ENCODE results near the gene ADIPOR2. TPM values are rescaled to one million over a fixed set of nuclear protein-coding genes. Genes with fewer than 3 reads are reported as not detected.

Gene ADIPOR2
- total and polyA plus RNA-seq, 10 of the 15 experiments (the other 5 are each of a cell fraction or from before 2014, with no cell fraction given), result 8.6 to 65.0 (median 38.0) TPM

DNA sequence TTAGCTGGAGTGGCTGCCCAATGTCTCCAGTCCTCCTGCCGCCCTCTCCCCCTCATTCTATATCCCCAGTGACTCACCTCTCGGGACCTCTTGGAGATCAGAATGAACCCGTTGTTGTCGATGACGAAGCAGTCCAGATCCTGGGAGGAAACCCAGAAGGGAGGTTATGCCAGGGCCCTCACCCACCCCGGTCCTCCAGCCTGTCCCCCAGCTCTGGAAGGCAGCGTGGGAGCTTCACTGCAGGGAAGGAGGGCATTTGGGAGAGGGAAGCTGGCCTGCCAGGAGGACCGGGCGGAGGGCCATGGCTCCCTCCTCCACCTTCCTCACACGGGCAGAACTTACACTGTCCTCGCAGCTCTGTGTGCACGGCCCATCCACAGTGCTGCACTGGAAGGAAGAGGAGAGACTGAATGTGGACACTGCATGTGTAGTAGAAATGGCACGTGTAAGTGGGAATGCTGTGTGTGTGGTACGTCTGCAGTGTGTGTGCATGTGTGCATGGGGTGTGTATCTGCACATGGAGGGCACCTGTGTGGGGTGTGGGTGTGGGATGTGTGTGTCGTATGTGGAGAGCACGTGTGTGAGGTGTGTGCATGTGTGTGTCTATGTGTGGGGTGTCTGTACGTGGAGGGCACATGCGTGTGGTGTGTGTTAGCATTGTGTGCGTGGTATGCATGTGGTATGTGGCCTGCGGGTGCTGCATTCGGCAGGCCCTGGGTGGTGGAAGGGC lies 119.5 kb downstream of the ADIPOR2 start:
- H3K27ac ChIP-seq (ENCODE audit: control insufficient read depth, insufficient read depth), result no peak overlapping the region
- FAIRE-seq (no peak), ATAC-seq (no peak), DNase-seq (ENCODE audit: low read depth, low spot score) (no peak)
- no peaks in the 10 kb centered on the region for H3K36me3 ChIP-seq (ENCODE audit: control insufficient read depth in 2 of 2, insufficient read depth in 2 of 2, low read length in 1 of 2)
- in situ Hi-C loops (cut with MboI), result no loop called here
- H3K9ac ChIP-seq (ENCODE audit: control insufficient read depth, insufficient read depth, low read length), result no peak overlapping the region
- BruUV-seq (replicated peaks), result no TSS peak
- ChIA-PET SMC1A (ENCODE audit: uncharacterized antibody, unreplicated experiment) (no interaction called here), CTCF (no interaction called here), RAD21 (ENCODE audit: unreplicated experiment) (no interaction called here), POLR2A (no interaction called here)
- no peak for TF ChIP-seq BACH1 (IDR thresholded peaks at IDR 0.05; ENCODE audit: borderline replicate concordance)
- TF ChIP-seq GABPA (IDR thresholded peaks at IDR 0.05; ENCODE audit: low read depth), result no peak
- no peak for TF ChIP-seq CBX5 (IDR thresholded peaks at IDR 0.05; ENCODE audit: low read depth)
- TF ChIP-seq, protein P1, sequence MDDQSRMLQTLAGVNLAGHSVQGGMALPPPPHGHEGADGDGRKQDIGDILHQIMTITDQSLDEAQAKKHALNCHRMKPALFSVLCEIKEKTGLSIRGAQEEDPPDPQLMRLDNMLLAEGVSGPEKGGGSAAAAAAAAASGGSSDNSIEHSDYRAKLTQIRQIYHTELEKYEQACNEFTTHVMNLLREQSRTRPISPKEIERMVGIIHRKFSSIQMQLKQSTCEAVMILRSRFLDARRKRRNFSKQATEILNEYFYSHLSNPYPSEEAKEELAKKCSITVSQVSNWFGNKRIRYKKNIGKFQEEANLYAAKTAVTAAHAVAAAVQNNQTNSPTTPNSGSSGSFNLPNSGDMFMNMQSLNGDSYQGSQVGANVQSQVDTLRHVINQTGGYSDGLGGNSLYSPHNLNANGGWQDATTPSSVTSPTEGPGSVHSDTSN (IDR thresholded peaks at IDR 0.05; ENCODE audit: insufficient replicate concordance, low read depth, low read length), result no peak
- no peak for TF ChIP-seq POLR2AphosphoS2 (IDR thresholded peaks at IDR 0.05; ENCODE audit: low read depth, low read length)
- TF ChIP-seq, protein P2, sequence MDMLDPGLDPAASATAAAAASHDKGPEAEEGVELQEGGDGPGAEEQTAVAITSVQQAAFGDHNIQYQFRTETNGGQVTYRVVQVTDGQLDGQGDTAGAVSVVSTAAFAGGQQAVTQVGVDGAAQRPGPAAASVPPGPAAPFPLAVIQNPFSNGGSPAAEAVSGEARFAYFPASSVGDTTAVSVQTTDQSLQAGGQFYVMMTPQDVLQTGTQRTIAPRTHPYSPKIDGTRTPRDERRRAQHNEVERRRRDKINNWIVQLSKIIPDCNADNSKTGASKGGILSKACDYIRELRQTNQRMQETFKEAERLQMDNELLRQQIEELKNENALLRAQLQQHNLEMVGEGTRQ (IDR thresholded peaks at IDR 0.05; ENCODE audit: borderline replicate concordance, low read depth, low read length), result no peak
- TF ChIP-seq, protein P3, sequence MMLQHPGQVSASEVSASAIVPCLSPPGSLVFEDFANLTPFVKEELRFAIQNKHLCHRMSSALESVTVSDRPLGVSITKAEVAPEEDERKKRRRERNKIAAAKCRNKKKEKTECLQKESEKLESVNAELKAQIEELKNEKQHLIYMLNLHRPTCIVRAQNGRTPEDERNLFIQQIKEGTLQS (IDR thresholded peaks at IDR 0.05; ENCODE audit: borderline replicate concordance, extremely low read depth, low read depth, low read length), result no peak
- no peak for TF ChIP-seq BCL11A (IDR thresholded peaks at IDR 0.05; ENCODE audit: low read depth, low read length)
- no peak for TF ChIP-seq MTA3 (IDR thresholded peaks at IDR 0.05; ENCODE audit: borderline replicate concordance, low read length)
- no peak for TF ChIP-seq NR2F1 (conservative IDR thresholded peaks at IDR 0.05)
- no peak for TF ChIP-seq SIX5 (IDR thresholded peaks at IDR 0.05; ENCODE audit: low read depth, low read length, severe bottlenecking)
- TF ChIP-seq, protein P4, sequence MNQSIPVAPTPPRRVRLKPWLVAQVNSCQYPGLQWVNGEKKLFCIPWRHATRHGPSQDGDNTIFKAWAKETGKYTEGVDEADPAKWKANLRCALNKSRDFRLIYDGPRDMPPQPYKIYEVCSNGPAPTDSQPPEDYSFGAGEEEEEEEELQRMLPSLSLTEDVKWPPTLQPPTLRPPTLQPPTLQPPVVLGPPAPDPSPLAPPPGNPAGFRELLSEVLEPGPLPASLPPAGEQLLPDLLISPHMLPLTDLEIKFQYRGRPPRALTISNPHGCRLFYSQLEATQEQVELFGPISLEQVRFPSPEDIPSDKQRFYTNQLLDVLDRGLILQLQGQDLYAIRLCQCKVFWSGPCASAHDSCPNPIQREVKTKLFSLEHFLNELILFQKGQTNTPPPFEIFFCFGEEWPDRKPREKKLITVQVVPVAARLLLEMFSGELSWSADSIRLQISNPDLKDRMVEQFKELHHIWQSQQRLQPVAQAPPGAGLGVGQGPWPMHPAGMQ (IDR thresholded peaks at IDR 0.05; ENCODE audit: borderline replicate concordance), result no peak
- no peak for TF ChIP-seq TARDBP (IDR thresholded peaks at IDR 0.05; ENCODE audit: borderline replicate concordance)
- TF ChIP-seq, protein P5, sequence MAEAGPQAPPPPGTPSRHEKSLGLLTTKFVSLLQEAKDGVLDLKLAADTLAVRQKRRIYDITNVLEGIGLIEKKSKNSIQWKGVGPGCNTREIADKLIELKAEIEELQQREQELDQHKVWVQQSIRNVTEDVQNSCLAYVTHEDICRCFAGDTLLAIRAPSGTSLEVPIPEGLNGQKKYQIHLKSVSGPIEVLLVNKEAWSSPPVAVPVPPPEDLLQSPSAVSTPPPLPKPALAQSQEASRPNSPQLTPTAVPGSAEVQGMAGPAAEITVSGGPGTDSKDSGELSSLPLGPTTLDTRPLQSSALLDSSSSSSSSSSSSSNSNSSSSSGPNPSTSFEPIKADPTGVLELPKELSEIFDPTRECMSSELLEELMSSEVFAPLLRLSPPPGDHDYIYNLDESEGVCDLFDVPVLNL (IDR thresholded peaks at IDR 0.05; ENCODE audit: low read depth, low read length), result no peak
- H3K4me1 ChIP-seq (ENCODE audit: control insufficient read depth, insufficient read depth, low read length), result 0 out of 2 replicates have a peak, but pooled peaks cover 3% of the 10 kb centered on the region
- H3K27me3 ChIP-seq (replicated peaks in 1 of 2; ENCODE audit: control insufficient read depth in 2 of 2, insufficient read depth in 2 of 2, low read length in 1 of 2), result peaks cover 0 to 2% of the 10 kb centered on the region in 2 experiments; a peak in 2 of 4 replicates
- H3K79me2 ChIP-seq (ENCODE audit: control insufficient read depth, insufficient read depth, low read length), result no peaks in the 10 kb centered on the region
- whole genome bisulfite sequencing (ENCODE audit: insufficient coverage, insufficient replicate concordance, low lambda C conversion rate, missing lambda C conversion rate), result 67% methylated on average over 21 of the region's 21 CpGs
- no peaks in the 10 kb centered on the region for H4K20me1 ChIP-seq (ENCODE audit: control insufficient read depth, insufficient read depth)
- intact Hi-C loops (cut with micrococcal nuclease; ENCODE audit: unreplicated experiment), result no loop called here
- no peak overlapping the region for H3K4me3 ChIP-seq
- no peak overlapping the region for H2AFZ ChIP-seq (ENCODE audit: control insufficient read depth, low read depth, low read length)
- H3K4me2 ChIP-seq (ENCODE audit: control insufficient read depth, insufficient read depth), result no peak overlapping the region
- H3K9me3 ChIP-seq (replicated peaks; ENCODE audit: control insufficient read depth, insufficient read depth, low read length), result no peaks in the 10 kb centered on the region

All from GM12878 (cell line).